NCI-H2171 treated with DMSO at 0.1 percent for 48 hours (cell line): ENCODE data around the gene NUP214.
"Not testable (repeated sequence)": the region's sequence is repeated elsewhere in the genome, so short reads cannot be mapped to it uniquely, and the experiment has no call there.

ENCODE experiments used
- DNase-seq: peaks from one replicate; lab custom pipeline; 2025; lab: John Stamatoyannopoulos, UW

The NUP214 gene

DNA sequence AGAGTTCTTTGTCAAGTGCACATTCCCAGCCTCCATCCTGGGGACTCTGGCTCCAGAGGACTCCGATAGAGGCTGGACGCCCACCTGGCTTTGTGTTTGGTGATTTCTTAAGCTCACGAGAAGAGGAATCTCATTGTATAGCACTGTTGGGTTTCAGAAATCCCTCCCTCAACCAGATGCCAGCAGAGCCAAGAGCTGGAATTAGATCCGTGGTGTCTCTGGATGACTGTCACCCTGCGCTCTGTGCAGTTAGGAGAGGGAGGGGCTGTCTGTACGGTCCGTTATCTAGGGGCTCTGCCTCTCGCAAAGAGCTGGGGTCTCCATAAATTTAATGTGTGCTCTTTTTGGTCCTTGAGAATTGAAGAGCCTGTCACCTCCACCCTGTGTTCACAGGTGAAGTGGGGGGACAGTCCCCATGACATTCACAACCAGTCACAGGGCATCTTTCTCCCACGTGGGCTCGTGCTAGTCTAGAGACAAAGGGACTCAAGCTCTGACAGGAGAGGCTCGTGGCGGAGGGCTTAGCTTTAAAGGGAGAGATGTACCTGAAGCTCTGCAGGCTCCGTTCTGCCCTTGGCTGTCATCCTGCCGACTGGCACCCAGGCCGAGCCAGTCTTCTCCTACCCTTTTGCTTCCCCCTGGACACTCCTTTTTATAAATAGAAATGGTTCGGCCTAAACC lies 109.6 kb downstream of the NUP214 start:
- DNase-seq = no peak

DNA sequence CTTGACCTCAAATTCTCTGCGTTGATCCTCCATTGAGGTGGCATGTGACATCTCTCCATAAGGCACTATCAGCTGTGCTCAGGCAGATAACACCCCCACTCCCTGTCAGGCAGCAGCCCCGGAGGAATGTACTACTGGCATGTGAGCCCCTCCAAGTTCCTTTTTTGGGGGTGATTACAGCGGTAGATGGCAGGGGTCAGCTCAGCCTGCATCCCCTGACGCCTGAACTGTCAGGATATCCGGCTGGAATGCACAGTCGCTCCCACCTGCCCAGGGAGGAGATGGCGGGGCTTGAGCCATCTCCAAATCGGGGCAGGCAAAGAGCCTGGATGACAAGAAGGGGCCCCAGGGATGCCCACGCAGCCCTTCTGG lies 110.1 kb downstream of the NUP214 start:
- DNase-seq = no peak

DNA sequence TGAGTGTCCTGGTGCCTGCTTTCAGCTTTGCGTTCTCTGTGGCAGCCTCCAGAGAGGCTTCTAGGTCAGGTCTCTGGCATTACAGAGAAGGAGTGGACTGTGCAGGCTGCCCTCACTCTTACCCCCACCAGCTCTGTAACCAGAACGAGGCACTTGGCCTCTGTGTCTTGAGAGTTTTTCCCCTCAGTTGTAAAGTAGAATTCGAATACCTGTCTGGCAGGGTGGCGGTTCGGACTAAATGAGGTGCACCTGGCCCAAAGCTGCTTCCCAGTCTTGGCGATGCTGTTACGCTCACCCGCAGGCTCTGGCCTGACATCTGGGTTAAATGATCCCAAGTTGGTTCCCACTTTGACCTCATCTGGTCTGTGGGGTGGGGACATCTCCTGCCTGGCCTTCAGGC lies 110.8 kb downstream of the NUP214 start:
- DNase-seq = no peak

DNA sequence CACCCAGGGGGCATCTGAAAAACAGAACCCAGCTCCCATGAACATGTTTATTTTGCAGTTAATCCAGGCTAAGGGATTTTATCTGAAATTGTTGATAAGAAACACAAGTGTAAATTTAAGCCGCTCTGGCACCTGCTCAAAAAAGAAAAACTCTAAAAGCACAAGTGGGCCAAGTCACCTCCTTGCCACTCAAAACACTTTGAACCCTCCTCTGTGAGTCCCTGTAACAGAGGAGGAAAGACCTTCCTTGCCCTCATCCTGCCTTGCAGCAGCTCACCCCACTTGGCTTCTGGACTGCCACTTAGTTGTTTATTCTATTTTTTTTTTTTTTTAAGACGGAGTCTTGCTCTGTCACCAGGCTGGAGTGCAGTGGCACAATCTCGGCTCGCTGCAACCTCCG lies 111.4 kb downstream of the NUP214 start:
- no peak for DNase-seq

DNA sequence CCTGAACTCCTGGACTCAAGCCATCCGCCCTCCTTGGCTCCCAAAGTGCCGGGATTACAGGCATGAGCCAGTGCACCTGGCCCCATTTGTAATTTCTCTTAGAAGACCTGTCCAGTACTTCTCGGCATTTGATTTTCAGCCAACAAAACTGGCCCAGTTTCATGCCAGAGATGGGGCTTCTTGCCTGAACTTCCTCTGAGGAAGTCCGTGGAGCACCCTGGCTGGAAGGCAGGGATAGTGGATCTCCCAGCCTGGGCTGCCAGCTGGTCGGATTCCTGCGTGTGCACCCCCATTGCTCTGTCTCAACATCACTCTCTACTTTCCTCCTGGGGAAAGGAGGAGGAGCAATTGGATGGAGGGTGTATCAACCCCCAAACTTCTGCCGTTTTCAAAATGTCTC lies 111.9 kb downstream of the NUP214 start:
- DNase-seq = no peak

DNA sequence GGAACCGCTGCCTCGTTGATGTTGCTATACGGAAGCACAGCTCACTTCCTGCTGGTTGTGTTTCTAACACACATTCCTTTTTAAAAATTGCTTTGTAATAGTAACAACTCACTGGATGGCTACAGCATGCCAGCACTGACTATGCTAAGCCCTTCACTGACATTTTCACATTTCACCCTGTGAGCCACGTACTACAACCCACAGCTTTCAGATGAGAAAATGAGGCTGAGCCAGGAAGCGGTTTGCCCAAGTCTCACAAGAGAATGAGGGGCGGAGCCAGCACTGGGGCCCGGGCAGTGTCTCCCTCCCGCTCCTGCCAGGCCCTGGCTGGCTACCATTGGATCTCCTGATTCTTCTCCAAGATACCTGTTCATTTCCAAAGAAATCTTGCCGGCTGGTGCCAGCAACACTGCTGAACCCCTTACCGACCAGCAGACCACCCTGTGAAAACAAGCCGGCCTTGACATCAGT lies 112.6 kb downstream of the NUP214 start:
- DNase-seq = peak; percentile 45

DNA sequence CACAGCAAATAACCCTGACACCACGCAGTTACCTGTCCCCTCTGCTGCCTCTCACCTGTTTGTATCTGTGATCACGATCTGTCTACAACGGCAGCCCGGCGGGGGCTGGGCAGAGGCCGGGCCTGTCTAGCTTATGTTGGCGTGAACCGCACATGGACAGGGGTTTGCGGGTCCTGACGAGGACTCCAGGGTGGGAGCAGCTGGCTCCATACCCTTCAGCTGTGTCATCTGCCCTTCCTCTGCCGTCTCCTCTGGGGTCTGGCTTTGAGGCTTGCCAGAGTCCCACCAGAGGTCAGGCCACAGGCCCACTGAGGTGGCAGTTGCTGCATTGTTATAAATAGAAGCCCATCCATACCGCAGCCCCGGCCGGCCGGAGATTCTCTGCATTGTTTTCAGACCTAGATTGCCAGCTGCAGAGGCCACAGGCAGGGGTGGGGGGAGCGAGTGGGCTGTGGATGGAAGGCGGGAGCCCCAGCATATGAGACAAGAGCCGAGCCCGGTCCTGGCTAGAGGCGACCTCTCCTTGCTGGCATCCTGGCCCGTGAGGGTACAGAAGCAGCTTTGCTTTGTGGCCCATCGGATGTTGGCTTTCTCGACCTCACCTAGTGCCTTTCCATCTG lies 113.1 kb downstream of the NUP214 start:
- peak; percentile 45 for DNase-seq

DNA sequence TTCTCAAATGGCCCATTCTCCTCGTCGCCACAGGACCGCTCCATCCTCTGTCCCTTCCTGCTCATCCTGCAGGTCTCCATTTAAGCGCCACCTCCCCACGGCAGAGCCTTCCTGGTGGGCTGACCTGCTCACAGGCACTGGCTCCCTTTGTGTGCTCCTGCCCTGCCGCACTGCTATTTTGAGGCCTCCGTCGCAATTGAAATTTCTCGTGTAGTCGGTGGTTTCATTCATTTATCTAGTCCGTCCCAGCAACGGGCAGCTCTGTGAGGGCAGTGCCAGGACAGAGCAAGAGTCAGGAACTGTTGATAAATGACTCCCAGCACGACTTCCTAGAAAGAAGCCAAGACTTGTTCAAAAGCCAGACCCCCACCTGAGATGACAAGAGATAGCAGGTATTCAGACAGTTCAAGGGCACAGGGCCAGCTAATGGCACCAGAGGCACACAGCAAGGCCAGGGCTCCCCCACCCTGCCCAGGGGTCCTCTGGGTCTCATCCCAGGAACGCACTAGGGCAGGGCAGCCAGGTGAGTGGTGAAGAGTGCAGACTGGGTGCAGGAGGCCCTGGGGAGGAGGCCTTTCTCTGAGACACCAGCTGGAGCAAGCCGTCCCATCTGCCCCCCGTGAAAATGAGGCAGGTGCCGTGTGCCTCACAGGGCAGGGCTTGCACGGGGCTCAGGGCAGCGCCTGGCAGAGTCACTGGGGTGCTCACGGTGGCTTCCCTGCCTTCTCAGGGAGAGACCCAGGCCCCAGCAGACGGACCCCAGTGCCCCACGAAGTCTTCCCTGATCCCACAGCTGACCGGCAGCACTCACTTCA lies 114.0 kb downstream of the NUP214 start:
- DNase-seq = peak; percentile 81

DNA sequence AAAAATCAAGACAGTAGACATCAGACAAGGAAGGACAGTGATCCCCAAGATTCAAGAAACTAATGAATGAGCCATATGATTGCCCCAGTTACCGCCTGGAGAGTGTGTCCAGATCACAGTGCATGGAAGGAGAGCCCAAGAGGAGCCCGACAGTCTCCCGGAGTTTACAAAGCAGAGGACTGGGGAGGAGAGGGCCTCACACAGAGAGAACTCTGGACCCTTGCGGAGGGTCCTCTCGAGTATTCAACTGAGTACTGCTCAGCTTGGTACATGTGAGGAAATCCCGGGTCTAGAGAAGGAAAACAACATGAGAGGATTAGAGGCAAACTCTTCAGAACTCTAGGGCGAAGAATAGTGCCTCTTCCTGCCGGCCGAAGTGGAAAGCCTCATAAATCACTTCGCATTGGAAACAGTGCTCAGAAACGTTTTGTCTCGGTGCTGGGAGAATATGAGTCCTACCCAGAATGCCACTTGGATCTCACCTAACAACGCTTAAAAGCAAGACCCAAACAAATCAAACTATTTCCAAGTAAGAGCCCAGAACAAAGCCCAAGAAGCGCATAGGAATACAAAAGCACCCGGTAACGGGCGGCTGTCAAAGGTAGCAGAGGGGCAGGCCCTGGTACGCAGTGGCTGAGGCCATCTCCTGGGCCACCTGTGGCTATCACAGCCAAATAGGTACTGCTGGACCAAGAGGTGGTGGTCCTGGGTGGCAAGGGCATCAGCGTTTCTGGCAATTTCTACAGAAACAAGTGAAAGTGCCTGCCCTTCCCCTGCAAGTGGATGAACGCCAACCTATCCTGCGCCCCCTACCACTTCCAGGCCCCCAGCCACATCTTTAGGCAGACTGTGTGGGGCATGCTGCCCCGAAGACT lies 114.9 kb downstream of the NUP214 start:
- DNase-seq = no peak

DNA sequence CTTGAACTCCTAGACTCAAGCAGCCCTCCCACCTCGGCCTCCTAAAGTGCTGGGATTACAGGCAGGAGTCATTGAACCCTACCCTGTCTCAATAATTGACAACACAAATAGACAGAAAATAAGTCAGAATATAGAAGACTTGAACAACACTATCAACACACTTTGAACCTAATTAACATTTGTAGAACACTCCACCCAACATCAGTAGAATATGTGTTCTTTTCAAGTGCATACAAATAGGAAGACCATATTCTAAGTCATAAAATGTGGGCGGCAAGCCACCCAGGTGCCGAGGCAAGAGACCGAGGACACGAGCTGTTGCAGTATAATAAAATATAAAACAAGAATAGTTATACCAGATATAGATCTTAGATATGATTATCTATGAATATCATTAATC lies 118.9 kb downstream of the NUP214 start:
- not testable (repeated sequence) for DNase-seq

DNA sequence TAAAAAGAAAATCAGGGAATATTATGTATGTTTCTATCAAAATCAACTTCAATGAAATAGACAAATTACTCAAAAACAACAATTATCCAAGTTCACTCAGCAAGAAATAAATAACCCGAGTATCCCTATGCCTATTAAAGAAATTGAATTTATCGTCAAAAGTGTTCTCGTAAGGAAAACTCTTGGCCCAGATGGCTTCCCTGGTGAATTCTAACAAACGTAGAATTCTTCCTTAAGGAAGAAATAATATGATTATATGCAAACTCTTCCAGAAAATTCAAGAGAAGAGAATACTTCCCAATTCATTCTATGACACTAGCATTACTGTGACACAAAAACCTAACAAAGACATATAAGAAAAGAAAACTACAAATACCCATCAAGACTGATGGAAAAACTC lies 121.2 kb downstream of the NUP214 start:
- no peak for DNase-seq

DNA sequence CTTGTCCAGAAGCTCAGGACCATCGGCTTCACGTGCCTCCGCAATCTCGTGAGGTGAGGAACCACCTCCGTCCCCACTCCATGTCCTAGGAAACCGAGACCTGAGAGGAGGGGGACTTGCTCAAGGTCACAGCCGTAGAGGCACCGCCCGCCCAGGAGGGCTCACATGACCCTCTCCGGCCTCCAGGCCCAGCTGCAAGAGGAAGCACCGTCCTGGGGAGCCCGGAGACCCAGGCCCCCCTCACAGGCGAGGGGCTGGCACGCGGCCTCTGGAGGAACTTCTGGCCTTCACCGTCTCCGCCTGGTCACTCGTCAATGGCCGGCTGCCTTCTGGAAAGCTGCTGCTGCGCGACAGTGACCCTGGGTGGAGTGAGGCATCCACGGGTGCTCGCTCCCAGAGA lies 126.7 kb downstream of the NUP214 start:
- DNase-seq = no peak

DNA sequence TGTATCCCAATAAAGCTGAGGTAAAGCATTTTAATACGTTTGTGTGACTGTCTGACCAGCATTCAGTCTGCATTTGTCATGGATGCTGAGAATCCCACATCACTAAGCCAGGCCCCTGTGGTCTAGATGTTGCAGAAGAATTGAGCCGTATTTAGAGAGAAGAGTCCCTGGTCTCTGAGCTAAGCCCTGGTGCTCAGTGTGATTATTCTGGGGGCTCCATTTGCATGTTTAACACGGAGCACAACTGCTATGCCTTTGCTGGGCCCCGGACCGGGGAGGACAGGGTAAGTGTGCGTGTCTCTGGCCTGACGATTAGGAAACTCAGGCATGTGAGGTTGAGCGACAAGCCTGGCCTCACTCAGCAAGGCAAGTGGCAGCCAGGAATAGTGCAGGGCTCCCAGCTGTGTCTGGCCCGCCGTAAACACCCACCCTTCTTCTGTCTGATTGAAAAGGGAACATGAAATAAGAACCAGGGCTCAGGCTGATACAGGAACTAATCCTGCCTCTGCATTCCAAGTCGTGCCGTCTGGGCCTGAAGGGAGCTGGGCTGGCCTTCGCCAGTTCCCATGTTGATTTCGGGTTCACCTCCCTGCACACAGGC lies 128.6 kb downstream of the NUP214 start:
- DNase-seq = no peak

DNA sequence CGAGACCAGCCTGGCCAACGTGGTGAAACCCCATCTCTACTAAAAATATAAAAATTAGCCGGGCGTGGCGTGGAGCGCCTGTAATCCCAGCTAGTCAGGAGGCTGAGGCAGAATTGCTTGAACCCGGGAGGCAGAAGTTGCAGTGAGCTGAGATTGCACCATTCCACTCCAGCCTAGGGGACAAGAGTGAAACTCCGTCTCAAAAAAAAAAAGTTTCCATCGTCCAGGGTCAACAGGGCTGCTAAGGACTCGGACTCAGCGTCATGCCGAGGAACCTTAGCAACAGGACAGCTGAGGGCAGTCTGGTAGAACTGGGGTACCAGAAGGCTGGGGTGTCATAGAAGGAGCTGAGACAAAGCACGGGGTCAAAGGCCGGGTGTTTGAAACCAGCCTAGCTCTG lies 129.2 kb downstream of the NUP214 start:
- DNase-seq = no peak

DNA sequence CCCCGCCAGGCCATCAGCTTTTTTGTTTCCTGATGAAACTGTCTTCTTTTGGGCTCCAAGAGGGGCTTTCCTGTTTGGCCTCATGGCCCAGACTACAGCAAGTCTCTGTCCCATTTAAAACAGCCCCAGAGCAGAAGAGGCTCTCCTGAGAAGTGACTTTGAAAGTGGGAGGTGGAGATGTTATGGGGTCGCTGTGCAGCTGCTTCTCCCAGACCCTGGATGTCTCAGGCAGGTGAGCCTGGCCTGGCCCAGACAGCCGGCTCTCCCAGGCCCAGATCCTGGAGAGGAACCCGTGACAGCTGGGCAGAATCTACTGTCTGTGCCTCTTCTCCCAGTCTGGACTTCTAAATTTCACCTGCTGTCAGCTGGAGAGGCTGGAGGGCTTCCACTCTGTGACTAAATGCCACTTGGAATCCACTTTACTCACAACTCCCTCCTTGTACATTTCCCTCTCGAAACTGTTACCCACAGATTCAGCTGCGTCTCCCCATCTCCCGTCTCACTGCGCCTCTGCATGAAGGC lies 130.4 kb downstream of the NUP214 start:
- DNase-seq = no peak

DNA sequence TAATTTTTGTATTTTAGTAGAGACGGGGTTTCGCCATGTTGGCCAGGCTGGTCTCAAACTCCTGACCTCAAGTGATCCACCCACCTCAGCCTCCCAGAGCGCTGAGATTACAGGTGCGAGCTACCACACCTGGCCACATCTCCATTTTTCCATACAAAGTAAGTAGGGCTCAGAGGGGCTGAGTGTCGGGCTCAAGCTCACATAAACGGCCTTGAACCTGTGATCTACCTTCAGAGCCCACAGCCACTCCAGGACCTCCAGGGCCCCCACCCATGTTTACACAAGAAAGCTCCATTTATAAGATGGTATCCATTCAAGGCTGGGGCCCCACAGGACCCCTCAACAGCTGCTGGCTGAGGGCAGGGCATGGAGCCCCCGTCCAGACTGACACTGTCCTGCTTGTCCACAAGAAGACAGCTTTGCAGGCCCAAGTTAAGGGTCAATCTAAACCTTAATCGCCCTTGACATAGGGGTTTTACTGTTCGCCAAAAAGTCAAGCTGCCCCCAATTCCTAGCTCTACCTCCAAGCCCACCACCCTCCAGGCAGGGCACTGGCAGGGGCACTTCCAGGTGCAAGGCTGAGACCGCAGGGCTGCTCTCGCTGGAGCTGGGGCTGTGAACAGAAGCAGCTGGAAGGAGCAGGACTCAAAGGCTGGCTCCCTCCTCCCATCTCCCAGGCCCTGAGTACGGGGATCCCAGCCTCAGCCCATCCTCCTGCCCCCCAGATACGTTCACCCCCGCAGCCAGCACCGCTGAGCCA lies 132.1 kb downstream of the NUP214 start:
- DNase-seq = no peak

DNA sequence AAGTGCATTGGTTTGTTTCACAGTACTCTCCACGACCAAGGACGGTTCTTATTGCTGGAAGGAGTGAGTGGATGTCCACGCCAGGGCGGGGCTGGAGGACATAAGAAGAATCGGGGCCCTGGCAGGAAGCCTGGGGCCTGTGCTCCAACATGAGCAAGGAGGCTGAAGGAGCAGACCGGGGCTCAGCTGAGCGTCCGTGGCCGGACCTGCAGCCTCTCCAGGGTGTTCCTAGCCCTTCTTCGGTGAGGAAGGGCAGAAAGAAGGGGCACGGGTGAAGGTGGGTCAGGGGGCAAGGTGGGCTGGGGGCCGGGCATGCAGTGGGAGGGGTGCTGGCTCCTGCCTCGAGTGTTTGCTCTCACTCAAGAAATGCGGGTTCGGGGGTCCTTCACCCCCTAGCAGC lies 132.8 kb downstream of the NUP214 start:
- no peak for DNase-seq

DNA sequence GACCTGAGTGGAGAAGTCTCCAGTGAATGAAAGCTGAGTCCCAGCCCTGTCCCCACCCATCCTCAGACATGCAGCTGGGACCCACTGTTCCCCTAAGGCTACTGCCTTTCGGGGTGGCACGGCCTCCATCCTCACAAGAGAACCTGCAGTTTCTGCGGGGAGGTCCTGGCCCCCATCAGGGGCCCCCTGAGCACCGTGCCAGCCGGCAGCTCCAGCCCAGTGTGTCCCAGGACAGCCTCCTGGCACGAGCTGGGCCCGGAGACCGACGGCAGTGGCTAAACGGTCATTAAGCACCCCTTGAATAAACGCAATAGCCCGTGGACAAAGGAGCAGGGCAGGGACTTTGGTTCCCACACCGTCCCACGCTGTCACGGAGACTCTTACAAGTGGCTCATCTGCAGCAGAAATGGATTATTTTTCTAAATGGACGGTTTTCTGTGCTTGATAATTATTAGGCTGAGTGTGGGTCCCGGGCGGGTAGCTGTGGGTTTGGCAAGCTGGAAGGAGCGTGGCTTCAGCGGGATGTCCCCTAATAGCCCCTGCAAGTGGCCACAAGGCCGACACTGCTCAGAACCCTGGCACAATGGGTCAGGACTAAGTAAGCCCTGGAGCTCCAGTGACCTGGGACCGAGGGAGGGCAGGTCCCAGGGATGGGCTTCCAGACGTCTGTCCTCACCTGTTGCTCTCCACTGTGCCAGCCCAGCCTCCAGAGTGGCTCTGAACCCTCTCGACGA lies 133.5 kb downstream of the NUP214 start:
- no peak for DNase-seq

DNA sequence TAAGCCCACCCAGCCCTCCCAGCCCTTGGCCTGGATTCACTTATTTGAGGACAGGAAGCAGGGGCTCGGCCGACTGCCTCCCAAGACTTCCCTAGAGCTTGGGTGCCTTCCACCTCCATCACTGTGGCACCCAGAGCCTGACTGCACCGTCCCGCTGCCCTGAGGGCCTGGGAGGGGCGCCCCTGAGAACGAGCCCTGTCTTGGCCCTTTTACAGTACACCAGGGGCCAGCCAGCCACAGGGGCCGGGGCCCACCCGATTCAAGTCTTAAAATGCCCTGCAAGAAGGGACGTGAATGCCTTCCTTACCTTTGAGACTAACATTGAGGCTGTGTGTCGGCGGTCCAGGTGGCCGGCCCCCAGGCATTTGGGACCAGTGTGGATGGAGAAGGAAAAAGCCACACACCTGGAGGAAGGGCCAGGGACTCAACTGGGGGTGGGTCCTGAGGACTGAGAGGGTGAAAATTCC lies 134.1 kb downstream of the NUP214 start:
- no peak for DNase-seq
